Measurements from ENCODE around the gene HOXA5.

Gene HOXA5

GRCh38 chr7:27171637-27172314 is 28.3 kb upstream of the HOXA5 start:
- TF ChIP-seq, protein P1, sequence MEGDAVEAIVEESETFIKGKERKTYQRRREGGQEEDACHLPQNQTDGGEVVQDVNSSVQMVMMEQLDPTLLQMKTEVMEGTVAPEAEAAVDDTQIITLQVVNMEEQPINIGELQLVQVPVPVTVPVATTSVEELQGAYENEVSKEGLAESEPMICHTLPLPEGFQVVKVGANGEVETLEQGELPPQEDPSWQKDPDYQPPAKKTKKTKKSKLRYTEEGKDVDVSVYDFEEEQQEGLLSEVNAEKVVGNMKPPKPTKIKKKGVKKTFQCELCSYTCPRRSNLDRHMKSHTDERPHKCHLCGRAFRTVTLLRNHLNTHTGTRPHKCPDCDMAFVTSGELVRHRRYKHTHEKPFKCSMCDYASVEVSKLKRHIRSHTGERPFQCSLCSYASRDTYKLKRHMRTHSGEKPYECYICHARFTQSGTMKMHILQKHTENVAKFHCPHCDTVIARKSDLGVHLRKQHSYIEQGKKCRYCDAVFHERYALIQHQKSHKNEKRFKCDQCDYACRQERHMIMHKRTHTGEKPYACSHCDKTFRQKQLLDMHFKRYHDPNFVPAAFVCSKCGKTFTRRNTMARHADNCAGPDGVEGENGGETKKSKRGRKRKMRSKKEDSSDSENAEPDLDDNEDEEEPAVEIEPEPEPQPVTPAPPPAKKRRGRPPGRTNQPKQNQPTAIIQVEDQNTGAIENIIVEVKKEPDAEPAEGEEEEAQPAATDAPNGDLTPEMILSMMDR (IDR thresholded peaks at IDR 0.05), result no peak
- peak; percentile 22 for DNase-seq
- H3K27ac Mint-ChIP-seq, result peak overlapping the region; percentile 100
- peaks cover 56% of the 10 kb centered on the region for H3K4me1 Mint-ChIP-seq
- no peaks in the 10 kb centered on the region for H3K9me3 Mint-ChIP-seq
- peaks cover 50% of the 10 kb centered on the region for H3K36me3 Mint-ChIP-seq (ENCODE audit: low read depth)
- H3K4me3 Mint-ChIP-seq, result peak overlapping the region; percentile 97
- peaks cover 21% of the 10 kb centered on the region for H3K27me3 Mint-ChIP-seq (ENCODE audit: low read depth, poor library complexity)

DNA sequence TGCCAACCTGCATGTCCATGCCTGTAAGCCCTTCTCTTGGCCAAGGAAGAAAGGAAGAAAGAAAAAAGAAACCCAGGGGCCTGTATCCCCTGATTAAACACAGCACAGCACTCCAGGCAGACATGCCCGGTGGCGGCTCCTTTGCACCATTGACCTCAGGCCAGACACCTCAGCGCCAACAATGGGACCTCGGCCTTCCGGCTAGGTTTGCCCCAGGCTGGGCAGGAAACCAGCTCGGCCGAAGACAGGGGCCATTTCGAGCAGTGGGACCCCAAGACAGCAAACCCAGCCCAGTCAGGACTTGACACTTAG is 27.8 kb upstream of the HOXA5 start:
- peak overlapping the region; percentile 97 for H3K4me3 Mint-ChIP-seq

GRCh38 chr7:27170426-27171324 is 27.2 kb upstream of the HOXA5 start:
- Mint-ChIP-seq H3K4me3 (peak overlapping the region; percentile 97), H3K36me3 (ENCODE audit: low read depth) (peaks cover 52% of the 10 kb centered on the region), H3K27me3 (ENCODE audit: low read depth, poor library complexity) (peaks cover 21% of the 10 kb centered on the region)

More for the DNA sequence above, 27.8 kb upstream of the HOXA5 start:
- H3K36me3 Mint-ChIP-seq (ENCODE audit: low read depth), result peaks cover 50% of the 10 kb centered on the region
- TF ChIP-seq, protein P1 (IDR thresholded peaks at IDR 0.05), result no peak
- H3K9me3 Mint-ChIP-seq, result no peaks in the 10 kb centered on the region
- peak overlapping the region; percentile 100 for H3K27ac Mint-ChIP-seq
- DNase-seq, result peak; percentile 39
- peaks cover 51% of the 10 kb centered on the region for H3K4me1 Mint-ChIP-seq
- H3K27me3 Mint-ChIP-seq (ENCODE audit: low read depth, poor library complexity), result peaks cover 21% of the 10 kb centered on the region

GRCh38 chr7:27169658-27170425 is 26.4 kb upstream of the HOXA5 start:
- peak; percentile 63 for DNase-seq
- Mint-ChIP-seq H3K4me3 (peak overlapping the region; percentile 97), H3K27me3 (ENCODE audit: low read depth, poor library complexity) (peaks cover 21% of the 10 kb centered on the region), H3K9me3 (no peaks in the 10 kb centered on the region), H3K4me1 (peaks cover 42% of the 10 kb centered on the region), H3K36me3 (ENCODE audit: low read depth) (peaks cover 57% of the 10 kb centered on the region), H3K27ac (peak overlapping the region; percentile 100)
- TF ChIP-seq, protein P1 (IDR thresholded peaks at IDR 0.05), result no peak

More at GRCh38 chr7:27170426-27171324, 27.2 kb upstream of the HOXA5 start:
- H3K9me3 Mint-ChIP-seq, result no peaks in the 10 kb centered on the region
- H3K4me1 Mint-ChIP-seq, result peaks cover 47% of the 10 kb centered on the region
- TF ChIP-seq, protein P1 (IDR thresholded peaks at IDR 0.05), result no peak
- no peak for DNase-seq
- H3K27ac Mint-ChIP-seq, result peak overlapping the region; percentile 100

DNA sequence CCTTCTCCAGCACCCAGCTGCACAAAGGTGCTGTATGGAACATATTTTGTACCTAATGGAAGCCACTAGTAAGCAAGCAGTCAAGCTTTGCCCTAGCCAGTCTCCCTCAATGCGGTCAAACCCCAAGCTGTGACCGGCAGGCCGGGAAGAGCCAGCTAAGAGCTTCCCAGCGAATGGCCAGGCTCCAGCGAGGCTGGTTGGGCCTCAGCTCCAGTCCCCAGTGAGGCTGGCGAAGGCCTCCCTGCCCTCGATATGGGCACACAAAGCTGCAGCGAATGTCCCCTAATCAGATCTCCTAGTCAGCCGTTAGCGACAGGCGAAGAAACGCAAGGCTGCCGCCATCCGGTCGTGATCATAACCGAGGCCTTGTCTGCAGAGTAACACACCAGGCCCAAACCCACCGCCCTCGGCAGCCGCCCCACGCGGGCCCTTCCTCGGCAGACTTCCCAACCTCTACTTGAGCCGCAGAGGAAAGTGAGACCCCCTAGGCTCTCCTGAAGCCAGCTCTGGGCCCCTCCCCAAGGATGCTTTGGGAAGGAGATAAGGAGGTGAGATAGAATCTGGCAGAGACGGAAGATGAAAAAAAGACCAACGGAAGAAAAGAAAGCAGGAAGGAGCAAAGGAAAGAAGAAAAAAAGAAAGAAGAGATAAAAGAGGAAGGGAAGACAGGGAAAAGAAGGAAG is 24.9 kb upstream of the HOXA5 start:
- peak; percentile 58 for DNase-seq
- peaks cover 19% of the 10 kb centered on the region for H3K27me3 Mint-ChIP-seq (ENCODE audit: low read depth, poor library complexity)
- no peaks in the 10 kb centered on the region for H3K9me3 Mint-ChIP-seq
- H3K27ac Mint-ChIP-seq, result peak overlapping the region; percentile 98
- H3K36me3 Mint-ChIP-seq (ENCODE audit: low read depth), result peaks cover 71% of the 10 kb centered on the region
- TF ChIP-seq, protein P1 (IDR thresholded peaks at IDR 0.05), result no peak
- peaks cover 38% of the 10 kb centered on the region for H3K4me1 Mint-ChIP-seq
- peak overlapping the region; percentile 97 for H3K4me3 Mint-ChIP-seq

All from nephron progenitor cell (in vitro differentiated cells).